Measurements from ENCODE around the gene LDLRAD4. TPM values are rescaled to one million over a fixed set of nuclear protein-coding genes. Genes with fewer than 3 reads are reported as not detected.

Gene LDLRAD4
- total RNA-seq, 3 donors from 2014 or later, result 17.5 to 20.4 (median 18.3) TPM

- no peak for DNase-seq
- Mint-ChIP-seq H3K9me3 (no peaks in the 10 kb centered on the region), H3K4me3 (no peak overlapping the region), H3K36me3 (ENCODE audit: insufficient read depth) (peaks cover 13% of the 10 kb centered on the region), H3K27me3 (ENCODE audit: low read depth) (no peaks in the 10 kb centered on the region), H3K4me1 (ENCODE audit: low read depth) (peaks cover 27% of the 10 kb centered on the region)
- no peak for ATAC-seq
Observed at GRCh38 chr18:13620206-13620672, 401.7 kb downstream of the LDLRAD4 start.

- peaks cover 13% of the 10 kb centered on the region for H3K36me3 Mint-ChIP-seq (ENCODE audit: insufficient read depth)
- no peaks in the 10 kb centered on the region for H3K9me3 Mint-ChIP-seq
- H3K4me1 Mint-ChIP-seq (ENCODE audit: low read depth), result peaks cover 20% of the 10 kb centered on the region
- no peak overlapping the region for H3K4me3 Mint-ChIP-seq
- H3K27me3 Mint-ChIP-seq (ENCODE audit: low read depth), result no peaks in the 10 kb centered on the region
- ATAC-seq, result no peak
- DNase-seq, result no peak
Observed at GRCh38 chr18:13620818-13621445, 402.4 kb downstream of the LDLRAD4 start.

- no peak overlapping the region for H3K4me3 Mint-ChIP-seq
- H3K9me3 Mint-ChIP-seq, result no peaks in the 10 kb centered on the region
- H3K36me3 Mint-ChIP-seq (ENCODE audit: insufficient read depth), result peaks cover 17% of the 10 kb centered on the region
- peaks cover 15% of the 10 kb centered on the region for H3K4me1 Mint-ChIP-seq (ENCODE audit: low read depth)
- DNase-seq, result no peak
- no peak for ATAC-seq
- H3K27me3 Mint-ChIP-seq (ENCODE audit: low read depth), result no peaks in the 10 kb centered on the region
Observed at GRCh38 chr18:13621446-13621849, 402.9 kb downstream of the LDLRAD4 start.

- Mint-ChIP-seq H3K36me3 (ENCODE audit: insufficient read depth) (peaks cover 17% of the 10 kb centered on the region), H3K9me3 (no peaks in the 10 kb centered on the region), H3K4me1 (ENCODE audit: low read depth) (peaks cover 9% of the 10 kb centered on the region), H3K27me3 (ENCODE audit: low read depth) (no peaks in the 10 kb centered on the region), H3K4me3 (no peak overlapping the region)
- DNase-seq (no peak), ATAC-seq (no peak)
Observed at GRCh38 chr18:13621886-13622619, 403.5 kb downstream of the LDLRAD4 start.

- ATAC-seq, result no peak
- Mint-ChIP-seq H3K4me1 (ENCODE audit: low read depth) (peaks cover 4% of the 10 kb centered on the region), H3K36me3 (ENCODE audit: insufficient read depth) (peaks cover 17% of the 10 kb centered on the region), H3K4me3 (no peak overlapping the region), H3K27me3 (ENCODE audit: low read depth) (no peaks in the 10 kb centered on the region), H3K9me3 (no peaks in the 10 kb centered on the region)
- DNase-seq, result no peak
Observed at GRCh38 chr18:13622751-13623150, 404.2 kb downstream of the LDLRAD4 start.

GRCh38 chr18:13623348-13623747 is 404.8 kb downstream of the LDLRAD4 start:
- ATAC-seq, result no peak
- peaks cover 2% of the 10 kb centered on the region for H3K4me1 Mint-ChIP-seq (ENCODE audit: low read depth)
- H3K4me3 Mint-ChIP-seq, result no peak overlapping the region
- DNase-seq, result no peak
- no peaks in the 10 kb centered on the region for H3K27me3 Mint-ChIP-seq (ENCODE audit: low read depth)
- peaks cover 17% of the 10 kb centered on the region for H3K36me3 Mint-ChIP-seq (ENCODE audit: insufficient read depth)
- no peaks in the 10 kb centered on the region for H3K9me3 Mint-ChIP-seq

- DNase-seq (no peak), ATAC-seq (no peak)
- Mint-ChIP-seq H3K36me3 (ENCODE audit: insufficient read depth) (peaks cover 17% of the 10 kb centered on the region), H3K4me3 (no peak overlapping the region), H3K9me3 (no peaks in the 10 kb centered on the region), H3K4me1 (ENCODE audit: low read depth) (peaks cover 2% of the 10 kb centered on the region), H3K27me3 (ENCODE audit: low read depth) (no peaks in the 10 kb centered on the region)
Observed at GRCh38 chr18:13623871-13624270, 405.3 kb downstream of the LDLRAD4 start.

- H3K9me3 Mint-ChIP-seq, result no peaks in the 10 kb centered on the region
- DNase-seq (no peak), ATAC-seq (no peak)
- no peak overlapping the region for H3K4me3 Mint-ChIP-seq
- H3K4me1 Mint-ChIP-seq (ENCODE audit: low read depth), result peaks cover 2% of the 10 kb centered on the region
- peaks cover 17% of the 10 kb centered on the region for H3K36me3 Mint-ChIP-seq (ENCODE audit: insufficient read depth)
- no peaks in the 10 kb centered on the region for H3K27me3 Mint-ChIP-seq (ENCODE audit: low read depth)
Observed at GRCh38 chr18:13624563-13625237, 406.1 kb downstream of the LDLRAD4 start.

- Mint-ChIP-seq H3K4me1 (ENCODE audit: low read depth) (peaks cover 7% of the 10 kb centered on the region), H3K27me3 (ENCODE audit: low read depth) (no peaks in the 10 kb centered on the region), H3K9me3 (no peaks in the 10 kb centered on the region), H3K4me3 (no peak overlapping the region), H3K36me3 (ENCODE audit: insufficient read depth) (peaks cover 20% of the 10 kb centered on the region)
- ATAC-seq, result no peak
- DNase-seq, result no peak
Observed at GRCh38 chr18:13625355-13625754, 406.8 kb downstream of the LDLRAD4 start.

- Mint-ChIP-seq H3K27me3 (ENCODE audit: low read depth) (no peaks in the 10 kb centered on the region), H3K9me3 (no peaks in the 10 kb centered on the region)
Observed at GRCh38 chr18:13625843-13626543, 407.4 kb downstream of the LDLRAD4 start.

GRCh38 chr18:13626544-13626908 is 408.0 kb downstream of the LDLRAD4 start:
- Mint-ChIP-seq H3K4me3 (no peak overlapping the region), H3K36me3 (ENCODE audit: insufficient read depth) (peaks cover 20% of the 10 kb centered on the region), H3K4me1 (ENCODE audit: low read depth) (peaks cover 7% of the 10 kb centered on the region), H3K9me3 (no peaks in the 10 kb centered on the region), H3K27me3 (ENCODE audit: low read depth) (no peaks in the 10 kb centered on the region)
- DNase-seq (no peak), ATAC-seq (no peak)

More at GRCh38 chr18:13625843-13626543, 407.4 kb downstream of the LDLRAD4 start:
- no peak overlapping the region for H3K4me3 Mint-ChIP-seq
- ATAC-seq, result no peak
- no peak for DNase-seq
- peaks cover 20% of the 10 kb centered on the region for H3K36me3 Mint-ChIP-seq (ENCODE audit: insufficient read depth)
- H3K4me1 Mint-ChIP-seq (ENCODE audit: low read depth), result peaks cover 7% of the 10 kb centered on the region

- H3K4me3 Mint-ChIP-seq, result no peak overlapping the region
- no peak for DNase-seq
- ATAC-seq, result no peak
- H3K9me3 Mint-ChIP-seq, result no peaks in the 10 kb centered on the region
- H3K27me3 Mint-ChIP-seq (ENCODE audit: low read depth), result no peaks in the 10 kb centered on the region
- H3K4me1 Mint-ChIP-seq (ENCODE audit: low read depth), result peaks cover 7% of the 10 kb centered on the region
- H3K36me3 Mint-ChIP-seq (ENCODE audit: insufficient read depth), result peaks cover 20% of the 10 kb centered on the region
Observed at GRCh38 chr18:13627639-13628038, 409.1 kb downstream of the LDLRAD4 start.

- Mint-ChIP-seq H3K27me3 (ENCODE audit: low read depth) (no peaks in the 10 kb centered on the region), H3K9me3 (no peaks in the 10 kb centered on the region), H3K4me3 (no peak overlapping the region), H3K36me3 (ENCODE audit: insufficient read depth) (peaks cover 16% of the 10 kb centered on the region), H3K4me1 (ENCODE audit: low read depth) (peaks cover 7% of the 10 kb centered on the region)
- ATAC-seq (no peak), DNase-seq (no peak)
Observed at GRCh38 chr18:13628211-13628610, 409.7 kb downstream of the LDLRAD4 start.
